B cell (primary cell): ENCODE results near the gene ADAMTS19. TPM values are rescaled to one million over a fixed set of nuclear protein-coding genes. Genes with fewer than 3 reads are reported as not detected.

Experiments
- ATAC-seq: fragments of 200-7000 bp; cut with Tn5 transposase; one replicate; pipeline ENCODE4 v1.10.0; 2021; ENCODE audit warnings: low read depth, mild to moderate bottlenecking, moderate number of reproducible peaks, moderate library complexity
- CTCF ChIA-PET: fragments of 350-600 bp; sonication (Branson Sonifier 250); formaldehyde crosslinking; loops from one replicate; lab custom pipeline; 2021; ENCODE audit warnings: antibody characterized with exemption, inconsistent platforms; lab: Charles Lee
- POLR2A ChIA-PET: fragments of 350-600 bp; sonication (Branson Sonifier 250); formaldehyde crosslinking; loops from one replicate; lab custom pipeline; 2021; ENCODE audit warnings: antibody characterized with exemption; lab: Charles Lee
- DNase-seq: peaks from one replicate; pipeline ENCODE4 v3.0.0; 2013
- H2AFZ ChIP-seq: 2 replicates; pipeline ENCODE4 v1.6.1; 2012; ENCODE audit warnings: mild to moderate bottlenecking, low read depth, low read length; ENCODE audit not compliant: insufficient read depth, poor library complexity, severe bottlenecking
- H3K27ac ChIP-seq, 2 donors: 1 replicate in 1 of 2; 2 replicates in 1 of 2; pipeline ENCODE4 v1.5.1; 2012 to 2013; ENCODE audit warnings: low read length in 2 of 2, mild to moderate bottlenecking in 2 of 2, moderate library complexity in 1 of 2
- H3K27me3 ChIP-seq, 4 experiments: fragments of 200-600 bp in 1 of 4; sonication (generic) in 1 of 4; replicated peaks in 1 of 4; 1 replicate in 2 of 4; 2 replicates in 2 of 4; pipeline versions ENCODE4 v1.6.1 to v1.7.0; 2013 to 2016; ENCODE audit warnings: low read length in 3 of 4, mild to moderate bottlenecking in 2 of 4, mixed read lengths in 1 of 4, moderate library complexity in 1 of 4; ENCODE audit not compliant: insufficient read depth in 4 of 4, control insufficient read depth in 3 of 4; ENCODE audit errors: control extremely low read depth in 1 of 4
- H3K36me3 ChIP-seq, 2 experiments: replicated peaks in 1 of 2; 1 replicate in 1 of 2; 2 replicates in 1 of 2; pipeline versions ENCODE4 v1.6.1 to v1.7.1; 2013; ENCODE audit warnings: low read length in 1 of 2; ENCODE audit not compliant: insufficient read depth in 2 of 2, control insufficient read depth in 1 of 2; ENCODE audit errors: control extremely low read depth in 1 of 2, extremely low read depth in 1 of 2
- H3K4me1 ChIP-seq, 2 donors: fragments of 200-600 bp in 1 of 2; sonication (generic) in 1 of 2; 1 replicate in 1 of 2; 2 replicates in 1 of 2; pipeline versions ENCODE4 v1.5.1 to v1.6.1; 2013 to 2017; ENCODE audit warnings: low read length in 2 of 2; ENCODE audit not compliant: control insufficient read depth in 2 of 2, insufficient read depth in 2 of 2
- H3K4me2 ChIP-seq: replicated peaks from 2 replicates; pipeline ENCODE3; 2012; ENCODE audit warnings: mild to moderate bottlenecking, low read depth, low read length; ENCODE audit not compliant: poor library complexity, severe bottlenecking
- H3K4me3 ChIP-seq, 5 experiments: fragments of 200-600 bp in 1 of 5; sonication (generic) in 1 of 5; 1 replicate in 3 of 5; 2 replicates in 2 of 5; pipeline versions ENCODE4 v1.5.1 to v1.7.0; 2011 to 2016; ENCODE audit warnings: low read length in 4 of 5, mild to moderate bottlenecking in 4 of 5, low read depth in 2 of 5, control low read depth in 1 of 5, moderate library complexity in 1 of 5; ENCODE audit not compliant: insufficient read depth in 1 of 5; ENCODE audit errors: control extremely low read depth in 1 of 5, extremely low read depth in 1 of 5
- H3K79me2 ChIP-seq: fragments of 200-600 bp; sonication (generic); one replicate; pipeline ENCODE4 v1.6.0; 2016; ENCODE audit warnings: low read length; ENCODE audit not compliant: control insufficient read depth, insufficient read depth
- H3K9ac ChIP-seq: fragments of 200-600 bp; sonication (generic); 2 replicates; pipeline ENCODE4 v1.6.1; 2017; ENCODE audit warnings: mild to moderate bottlenecking, low read length, moderate library complexity
- H3K9me3 ChIP-seq, 3 donors: one replicate each; pipeline versions ENCODE4 v1.6.1 to v1.7.1; 2013; ENCODE audit warnings: low read length in 2 of 3; ENCODE audit not compliant: control insufficient read depth in 2 of 3, insufficient read depth in 1 of 3; ENCODE audit errors: control extremely low read depth in 1 of 3
- H4K20me1 ChIP-seq: 2 replicates; pipeline ENCODE4 v1.6.0; 2012; ENCODE audit warnings: mild to moderate bottlenecking, low read length; ENCODE audit not compliant: insufficient read depth, control insufficient read depth, poor library complexity, severe bottlenecking
- H3K27ac Mint-ChIP-seq: one replicate; pipeline ENCODE4 v1.8.0; 2021; ENCODE audit warnings: mixed read lengths
- H3K27me3 Mint-ChIP-seq: one replicate; pipeline ENCODE4 v1.8.0; 2021; ENCODE audit warnings: mixed read lengths
- H3K4me1 Mint-ChIP-seq: one replicate; pipeline ENCODE4 v1.8.0; 2021; ENCODE audit warnings: mixed read lengths
- H3K4me3 Mint-ChIP-seq: one replicate; pipeline ENCODE4 v1.8.0; 2021; ENCODE audit warnings: mixed read lengths
- H3K9me3 Mint-ChIP-seq: one replicate; pipeline ENCODE4 v1.8.0; 2022; ENCODE audit warnings: mixed read lengths; ENCODE audit not compliant: insufficient read depth
- CTCF ChIP-seq: fragments of 200-600 bp; IDR thresholded peaks from one replicate; pipeline ENCODE4 v1.8.0; 2022; ENCODE audit warnings: antibody characterized with exemption, mild to moderate bottlenecking
- EZH2 ChIP-seq: IDR thresholded peaks from 2 replicates; pipeline ENCODE4 v1.6.1; 2012; ENCODE audit warnings: borderline replicate concordance, low read depth, mild to moderate bottlenecking, moderate library complexity, low read length; ENCODE audit not compliant: insufficient read depth, poor library complexity, severe bottlenecking
- WGBS: methylation state at CpG from one replicate; pipeline ENCODE4 v1.1.5; 2013; ENCODE audit warnings: missing lambda C conversion rate; ENCODE audit not compliant: insufficient coverage; 5-methylcytosine and 5-hydroxymethylcytosine counted together
- intact Hi-C: fragments of 100-400 bp; cut with micrococcal nuclease; formaldehyde crosslinking; loops from one replicate; pipeline ENCODE4 v1.10.0; 2022
- polyA plus RNA-seq: library from polyadenylated mRNA; depleted of rRNA; stranded (reverse); fragments of >200 nt; gene quantifications from 2 replicates; pipeline ENCODE4 v1.2.3, GENCODE V29; 2012
- total RNA-seq, 2 donors: library from RNA; stranded (reverse); fragments of 120-200 nt in 1 of 2; gene quantifications; 1 replicate in 1 of 2; 2 replicates in 1 of 2; pipeline versions ENCODE4 v1.2.3 to v1.2.4, GENCODE V29; 2013 to 2022

Gene ADAMTS19
- total and polyA plus RNA-seq, 2 donors (not counting 1 experiment from before 2014, with no cell fraction given), result not detected

GRCh38 chr5:129500101-129500500, 40.0 kb downstream of the ADAMTS19 start:
- DNase-seq (no peak), ATAC-seq (no peak)
- H3K27me3 ChIP-seq, result no peaks in the 10 kb centered on the region
- H3K27ac ChIP-seq, result no peak overlapping the region
- no peak overlapping the region for H3K4me3 Mint-ChIP-seq
- no peaks in the 10 kb centered on the region for H3K27me3 Mint-ChIP-seq
- H3K9me3 ChIP-seq, result no peaks in the 10 kb centered on the region
- no peaks in the 10 kb centered on the region for H3K79me2 ChIP-seq
- no peak overlapping the region for H3K4me3 ChIP-seq
- H3K4me2 ChIP-seq, result no peak overlapping the region
- H3K36me3 ChIP-seq, result no peaks in the 10 kb centered on the region
- intact Hi-C loops, result no loop called here
- no peak overlapping the region for H2AFZ ChIP-seq
- H3K27ac Mint-ChIP-seq, result no peak overlapping the region
- no peaks in the 10 kb centered on the region for H4K20me1 ChIP-seq
- H3K9ac ChIP-seq, result no peak overlapping the region
- H3K4me1 ChIP-seq, result no peaks in the 10 kb centered on the region
- ChIA-PET CTCF (no interaction called here), POLR2A (no interaction called here)
- peaks cover 5% of the 10 kb centered on the region for H3K4me1 Mint-ChIP-seq
- TF ChIP-seq CTCF (no peak), EZH2 (no peak)
- H3K9me3 Mint-ChIP-seq, result no peaks in the 10 kb centered on the region
- WGBS, result 100% methylated on average over 2 of the region's 3 CpGs

GRCh38 chr5:129506086-129506485, 46.0 kb downstream of the ADAMTS19 start:
- no CpG with 5 or more reads among the region's 1 CpG for WGBS
- H3K4me3 Mint-ChIP-seq, result no peak overlapping the region

More at GRCh38 chr5:129506086-129506485, 46.0 kb downstream of the ADAMTS19 start:
- no peaks in the 10 kb centered on the region for H4K20me1 ChIP-seq
- ChIA-PET POLR2A (no interaction called here), CTCF (no interaction called here)
- DNase-seq, result no peak
- no peaks in the 10 kb centered on the region for H3K79me2 ChIP-seq
- no peaks in the 10 kb centered on the region for H3K9me3 Mint-ChIP-seq
- intact Hi-C loops, result no loop called here
- no peak overlapping the region for H3K27ac Mint-ChIP-seq
- no peaks in the 10 kb centered on the region for H3K4me1 ChIP-seq
- H3K27ac ChIP-seq, result no peak overlapping the region
- H3K27me3 Mint-ChIP-seq, result no peaks in the 10 kb centered on the region
- no peak overlapping the region for H2AFZ ChIP-seq
- no peak overlapping the region for H3K4me3 ChIP-seq
- no peak for TF ChIP-seq CTCF
- no peak for TF ChIP-seq EZH2
- H3K36me3 ChIP-seq, result no peaks in the 10 kb centered on the region
- H3K9ac ChIP-seq, result no peak overlapping the region
- ATAC-seq, result no peak
- no peaks in the 10 kb centered on the region for H3K9me3 ChIP-seq
- H3K4me1 Mint-ChIP-seq, result no peaks in the 10 kb centered on the region
- no peak overlapping the region for H3K4me2 ChIP-seq
- H3K27me3 ChIP-seq, result no peaks in the 10 kb centered on the region
